ENCODE results near the gene KCNJ9. TPM values are rescaled to one million over a fixed set of nuclear protein-coding genes. Genes with fewer than 3 reads are reported as not detected.

Gene KCNJ9
- total RNA-seq, 1 donor from 2014 or later, result not detected

- intact Hi-C loops (cut with micrococcal nuclease), result no loop called here
Observed at GRCh38 chr1:160087118-160087662, 5.9 kb downstream of the KCNJ9 start.

DNA sequence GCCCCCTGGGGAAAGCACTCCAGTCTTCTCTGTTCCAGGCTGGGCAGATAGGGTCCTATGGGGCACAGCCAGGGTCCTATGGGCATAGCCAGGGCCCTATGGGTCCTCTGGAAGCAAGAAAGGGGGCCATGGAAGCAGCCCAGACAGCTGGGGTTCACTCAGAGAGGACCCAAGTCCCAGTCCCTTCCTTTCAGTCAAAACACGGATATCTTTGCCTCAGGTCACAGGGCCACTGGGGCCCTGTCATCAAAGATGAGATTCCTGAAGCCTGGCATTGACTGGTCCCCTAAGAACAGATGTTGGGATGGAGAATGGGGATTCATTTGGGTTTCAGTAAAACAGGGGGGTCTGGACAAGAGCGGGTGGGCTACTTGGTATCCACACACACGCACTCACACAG is 8.5 kb downstream of the KCNJ9 start:
- intact Hi-C loops (cut with micrococcal nuclease), result loop anchor here (10.0 kb wide), 1 partner anchor 1305 kb away; no protein-coding TSS in a partner anchor

DNA sequence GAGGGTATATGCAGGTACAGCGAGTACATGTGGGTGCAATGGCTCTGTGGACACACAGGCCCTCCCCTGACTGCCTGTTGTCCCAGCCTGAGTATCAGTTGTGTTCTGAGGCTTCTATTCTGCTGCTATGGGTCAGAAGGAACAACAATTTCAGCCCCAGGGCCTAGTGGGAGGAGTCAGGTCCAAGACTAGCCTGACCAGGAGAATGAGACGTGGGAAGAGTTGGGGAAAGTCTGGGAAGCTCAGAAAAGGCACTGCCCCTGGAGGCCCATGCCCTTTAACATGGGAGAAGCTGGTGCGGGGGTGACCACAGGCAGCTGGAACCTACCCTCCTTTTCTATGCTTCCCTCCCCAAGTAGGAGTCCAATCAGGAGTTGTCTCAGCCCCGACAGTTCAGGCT is 9.4 kb downstream of the KCNJ9 start:
- intact Hi-C loops (cut with micrococcal nuclease), result loop anchor here (10.0 kb wide), 1 partner anchor 1304 kb away; no protein-coding TSS in a partner anchor

GRCh38 chr1:160091666-160092223 is 10.4 kb downstream of the KCNJ9 start:
- intact Hi-C loops (cut with micrococcal nuclease), result loop anchor here (10.0 kb wide), 1 partner anchor 1303 kb away; no protein-coding TSS in a partner anchor

DNA sequence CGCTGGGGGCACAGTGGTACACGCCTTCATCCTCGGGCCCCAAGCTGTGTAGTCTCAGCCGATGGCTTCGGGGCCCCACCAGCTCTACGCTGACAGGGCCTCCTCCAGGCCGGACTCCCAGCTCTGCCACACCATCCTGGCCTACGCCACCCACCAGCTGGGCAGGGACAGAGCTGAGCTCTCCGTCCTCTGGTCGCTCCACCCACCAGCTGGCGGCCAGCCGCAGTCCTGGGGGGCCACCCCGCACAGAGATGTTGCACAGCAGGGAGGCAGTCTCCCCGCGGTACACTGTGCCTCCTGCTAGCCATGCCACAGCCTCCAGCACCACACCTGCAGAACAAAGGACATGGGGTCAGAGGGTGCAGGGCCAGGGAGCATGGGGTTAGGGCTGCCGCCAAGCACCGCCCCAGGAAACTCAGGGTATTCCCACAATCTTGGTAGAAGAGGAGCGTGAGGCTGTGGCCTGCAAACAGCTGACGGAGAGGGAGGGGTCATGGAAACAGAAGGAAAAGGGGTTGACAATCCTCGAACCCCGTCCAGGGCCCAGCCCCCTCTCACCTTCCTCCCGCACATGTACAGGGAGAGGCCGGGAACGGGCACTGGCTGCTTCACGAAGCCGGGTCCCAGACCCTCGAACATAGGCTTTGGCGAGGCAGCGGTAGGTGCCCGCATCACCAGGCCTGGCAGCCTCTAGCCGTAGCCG is 11.2 kb downstream of the KCNJ9 start:
- intact Hi-C loops (cut with micrococcal nuclease), result loop anchor here (10.0 kb wide), 1 partner anchor 1302 kb away; no protein-coding TSS in a partner anchor

DNA sequence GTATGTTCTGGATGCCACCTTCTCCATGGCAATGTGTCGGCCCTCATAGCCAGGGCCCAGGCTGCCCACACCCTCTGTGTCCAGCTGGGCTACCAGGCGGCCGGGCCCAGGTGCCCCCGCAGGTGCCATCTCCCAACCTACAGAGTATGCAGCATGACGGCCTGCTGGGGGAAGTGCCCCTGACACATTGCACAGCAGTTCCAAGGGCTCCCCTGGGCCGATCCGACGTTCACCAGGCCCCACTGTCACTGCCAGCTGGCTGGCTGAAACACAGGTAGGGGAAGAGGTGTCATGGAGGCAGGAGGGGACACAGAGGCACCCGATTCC is 11.7 kb downstream of the KCNJ9 start:
- intact Hi-C loops (cut with micrococcal nuclease), result loop anchor here (10.0 kb wide), 1 partner anchor 1302 kb away; no protein-coding TSS in a partner anchor

- intact Hi-C loops (cut with micrococcal nuclease), result loop anchor here (10.0 kb wide), 1 partner anchor 1301 kb away; no protein-coding TSS in a partner anchor
Observed at GRCh38 chr1:160093624-160094290, 12.4 kb downstream of the KCNJ9 start.

- intact Hi-C loops (cut with micrococcal nuclease), result loop anchor here (10.0 kb wide), 1 partner anchor 1301 kb away; no protein-coding TSS in a partner anchor
Observed at GRCh38 chr1:160094291-160094625, 12.9 kb downstream of the KCNJ9 start.

- intact Hi-C loops (cut with micrococcal nuclease), result loop anchor here (5.0 to 10.0 kb wide), 3 partner anchors 63 to 1300 kb away; partner anchors contain the start of genes PEA15 and PIGM
Observed at GRCh38 chr1:160094806-160095205, 13.5 kb downstream of the KCNJ9 start.

- intact Hi-C loops (cut with micrococcal nuclease), result loop anchor here (5.0 to 10.0 kb wide), 3 partner anchors 63 to 1299 kb away; partner anchors contain the start of genes PEA15 and PIGM
Observed at GRCh38 chr1:160095382-160096105, 14.2 kb downstream of the KCNJ9 start.

- intact Hi-C loops (cut with micrococcal nuclease), result loop anchor here (5.0 to 10.0 kb wide), 3 partner anchors 64 to 1298 kb away; partner anchors contain the start of genes PEA15 and PIGM
Observed at GRCh38 chr1:160096274-160097116, 15.2 kb downstream of the KCNJ9 start.

DNA sequence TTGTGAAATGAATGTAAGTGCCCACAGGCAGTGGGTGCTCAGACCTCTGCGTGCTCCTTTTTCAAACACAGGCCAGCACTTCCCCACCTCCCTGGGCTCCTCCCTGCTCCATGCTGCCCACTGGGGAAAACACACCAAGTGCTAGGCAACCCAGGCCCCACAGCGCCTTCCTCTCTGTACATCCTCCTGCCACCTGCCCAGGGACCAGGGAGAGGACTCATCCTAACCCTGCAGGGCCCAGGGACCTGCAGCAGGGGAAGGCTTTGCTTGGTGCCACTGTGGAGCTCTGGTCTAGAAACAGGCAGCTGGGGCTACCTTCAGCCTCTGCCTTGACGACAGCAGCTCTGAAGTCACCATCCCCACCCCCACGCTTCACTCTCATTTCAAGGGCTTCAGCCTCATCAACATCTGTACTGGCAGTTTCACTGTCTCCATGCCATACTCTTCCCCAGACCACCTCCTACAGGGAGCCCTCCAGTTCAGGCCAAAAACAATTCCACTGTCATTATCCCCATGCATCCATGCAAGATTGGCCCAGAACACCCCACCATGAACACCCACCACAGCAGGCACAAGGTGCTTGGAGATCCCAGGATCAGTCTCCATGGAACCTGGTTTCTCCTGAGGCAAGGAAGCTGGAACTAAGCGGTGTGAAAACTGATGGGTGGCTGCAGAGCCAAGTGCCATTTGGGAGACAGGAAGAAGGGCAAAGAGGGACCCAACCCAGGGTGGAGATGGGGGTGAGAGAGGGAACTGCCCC is 16.0 kb downstream of the KCNJ9 start:
- intact Hi-C loops (cut with micrococcal nuclease), result loop anchor here (5.0 to 10.0 kb wide), 3 partner anchors 65 to 1297 kb away; partner anchors contain the start of genes PEA15 and PIGM

GRCh38 chr1:160097911-160098851 is 16.8 kb downstream of the KCNJ9 start, which contains the start of gene IGSF8:
TSS of gene IGSF8 (minus strand) at chr1:160098619. CDS start at chr1:160098472, 147 bp downstream.
- intact Hi-C loops (cut with micrococcal nuclease), result loop anchor here (1.0 to 10.0 kb wide), 8 partner anchors 13 to 1297 kb away; partner anchors contain the start of genes COPA, DCAF8, DUSP23 and NCSTN

- intact Hi-C loops (cut with micrococcal nuclease), result loop anchor here (1.0 to 10.0 kb wide), 8 partner anchors 14 to 1296 kb away; partner anchors contain the start of genes COPA, DCAF8, DUSP23 and NCSTN
Observed at GRCh38 chr1:160098852-160099561, 17.7 kb downstream of the KCNJ9 start.

DNA sequence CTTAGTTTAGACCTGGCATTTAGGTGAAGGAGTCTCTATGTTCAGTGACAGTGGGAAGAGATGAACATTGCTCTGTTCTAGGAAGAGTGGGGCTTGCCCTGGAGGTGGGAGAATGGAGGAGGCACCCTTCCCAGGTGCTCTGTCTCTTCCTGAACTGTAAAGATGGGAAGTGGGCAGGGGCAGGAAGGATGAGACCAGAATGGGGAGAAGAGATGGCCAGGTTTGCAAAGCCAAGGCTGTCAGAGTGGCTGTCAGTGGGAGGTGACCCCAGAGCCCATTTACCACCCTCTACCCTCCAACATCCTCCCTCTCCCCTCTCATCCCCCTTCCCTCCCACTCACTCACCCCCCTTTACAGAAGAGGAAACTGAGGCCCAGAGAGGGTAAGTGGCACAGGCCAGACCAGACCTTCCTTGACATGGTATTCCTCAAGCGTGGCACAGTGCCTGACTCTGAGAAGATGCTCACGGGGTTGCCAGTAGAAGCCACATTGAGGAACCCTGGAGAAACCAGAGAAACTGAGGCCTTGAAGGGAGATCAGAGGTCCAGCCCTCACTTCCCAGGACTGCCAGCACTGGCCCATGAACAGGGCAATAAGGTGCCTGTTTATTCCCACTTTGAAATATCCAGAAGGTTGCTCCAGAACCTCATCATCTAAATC is 18.5 kb downstream of the KCNJ9 start:
- intact Hi-C loops (cut with micrococcal nuclease), result loop anchor here (2.0 to 10.0 kb wide), 5 partner anchors 68 to 1295 kb away; partner anchors contain the start of genes CASQ1, DUSP23, PEA15 and PIGM

- intact Hi-C loops (cut with micrococcal nuclease), result loop anchor here (1.0 to 5.0 kb wide), 4 partner anchors 91 to 275 kb away; partner anchors contain the start of gene CASQ1
Observed at GRCh38 chr1:160101037-160101716, 19.8 kb downstream of the KCNJ9 start.

Data from T-helper 2 cell treated with Interferon-gamma antibody and Interleukin-4, amounts not matched to agents 100 ng/mL and 5 ng/mL, for 36 hours (primary cell).